GM19324 (cell line): ENCODE data around the gene KRTAP16-1.
"Not testable (repeated sequence)": the region's sequence is repeated elsewhere in the genome, so short reads cannot be mapped to it uniquely, and the experiment has no call there.

ENCODE experiments used
- ATAC-seq: cut with Tn5 transposase; IDR thresholded peaks from one replicate; pipeline ENCODE4 v1.9.1; 2021; ENCODE audit warnings: mild to moderate bottlenecking, moderate library complexity; ENCODE audit not compliant: unreplicated experiment, low FRiP score

KRTAP16-1 gene

GRCh38 chr17:41304091-41304490 is 5.0 kb downstream of the KRTAP16-1 start:
- no peak for ATAC-seq

DNA sequence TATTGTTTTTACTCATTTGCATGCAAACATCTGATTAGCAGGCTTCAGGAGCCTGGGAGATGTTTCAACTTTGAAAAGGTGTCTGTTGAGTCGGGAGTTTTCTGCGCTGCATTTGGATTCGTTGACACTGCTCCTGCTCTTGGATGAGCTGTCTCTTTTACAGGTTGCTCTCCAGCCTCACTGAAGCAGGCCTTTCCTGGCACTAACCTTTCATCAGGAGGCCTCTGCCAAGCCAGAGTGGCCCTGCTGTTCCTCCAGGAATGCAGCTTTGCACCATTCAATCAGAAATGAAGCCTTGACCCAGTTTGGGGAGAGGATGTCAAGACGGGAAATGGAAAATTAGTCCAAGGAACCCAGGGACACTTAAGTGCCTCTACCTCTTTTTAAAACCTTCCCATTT is 6.1 kb downstream of the KRTAP16-1 start:
- ATAC-seq = no peak

DNA sequence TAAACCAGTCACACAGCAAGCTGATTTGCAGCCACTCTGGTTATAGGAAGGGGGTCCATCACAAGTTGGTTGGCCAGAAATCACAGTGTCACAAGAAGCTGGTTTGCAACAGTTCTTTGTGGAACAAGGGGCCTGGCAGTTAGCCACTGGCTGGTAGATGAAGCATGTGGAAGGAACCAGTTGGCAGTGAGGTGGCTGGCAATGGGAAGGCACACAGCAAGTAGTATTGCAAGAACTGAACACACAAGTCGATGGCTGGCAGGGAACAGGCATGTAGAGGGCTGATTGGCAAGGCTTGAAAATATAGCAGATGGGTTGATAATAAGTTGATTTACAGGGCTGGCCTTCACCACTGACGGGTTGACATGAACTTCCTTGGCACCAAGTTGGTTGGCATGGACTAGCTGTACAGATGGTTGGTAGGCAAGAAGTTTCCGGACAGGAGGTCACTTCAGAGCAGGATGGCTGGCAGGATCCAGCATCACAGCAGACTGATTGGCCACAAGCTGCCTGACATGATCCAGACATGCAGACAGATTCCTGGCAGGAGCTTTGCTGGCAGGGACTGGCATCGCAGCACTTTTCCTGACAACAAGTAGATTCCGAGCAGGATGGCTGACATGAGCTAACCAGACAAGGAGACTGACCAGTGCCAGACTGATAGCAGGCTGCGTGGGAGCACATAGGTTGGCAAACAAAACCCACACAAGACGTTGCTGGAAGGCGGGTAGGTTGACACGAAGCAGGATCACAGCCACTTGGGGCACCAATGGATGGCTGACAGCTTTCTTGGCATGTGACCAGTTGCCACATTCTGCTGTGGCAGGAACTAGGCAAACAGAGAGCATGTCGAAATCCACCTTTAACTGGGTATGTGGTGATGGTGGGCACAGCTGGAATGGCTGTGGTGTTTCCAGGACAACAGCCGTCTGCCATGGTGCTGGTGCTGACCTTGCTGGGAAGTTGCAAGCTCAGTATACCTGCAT is 6.9 kb downstream of the KRTAP16-1 start, which contains the start of gene KRTAP29-1:
Gene KRTAP29-1 (minus strand): TSS at position 936 of the 986 bp plus-strand sequence. CDS start 0 bp downstream, at position 936.
- ATAC-seq = no peak

DNA sequence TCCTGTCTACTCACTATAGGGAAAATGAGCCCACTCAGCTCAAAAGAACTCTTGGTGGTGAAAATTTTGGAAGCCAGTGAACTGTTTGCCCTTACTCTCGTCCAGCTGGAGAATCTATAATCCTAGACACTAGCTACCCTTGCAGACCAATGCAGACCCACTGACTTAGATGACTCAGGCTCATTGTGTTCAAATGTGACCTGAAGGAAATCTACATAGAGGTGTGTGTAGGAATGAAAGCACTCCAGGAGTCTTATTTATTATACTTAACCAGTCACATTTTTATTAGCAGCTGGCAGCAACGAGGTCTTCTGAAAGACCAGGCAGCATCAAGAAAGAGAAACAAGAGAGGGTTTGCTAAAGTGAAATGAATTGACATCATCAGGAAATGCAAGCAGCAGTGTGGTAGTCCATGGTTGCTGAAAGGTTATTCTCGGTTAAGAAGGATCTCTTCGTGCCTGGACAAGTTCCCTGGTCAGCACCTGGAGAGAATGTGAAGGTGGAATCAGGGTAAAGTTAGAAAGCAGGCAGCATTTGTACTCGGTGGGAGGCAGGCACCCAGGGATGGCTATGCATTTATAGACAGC is 7.8 kb downstream of the KRTAP16-1 start:
- no peak for ATAC-seq

GRCh38 chr17:41298458-41299135 is 10.5 kb downstream of the KRTAP16-1 start:
- no peak for ATAC-seq

DNA sequence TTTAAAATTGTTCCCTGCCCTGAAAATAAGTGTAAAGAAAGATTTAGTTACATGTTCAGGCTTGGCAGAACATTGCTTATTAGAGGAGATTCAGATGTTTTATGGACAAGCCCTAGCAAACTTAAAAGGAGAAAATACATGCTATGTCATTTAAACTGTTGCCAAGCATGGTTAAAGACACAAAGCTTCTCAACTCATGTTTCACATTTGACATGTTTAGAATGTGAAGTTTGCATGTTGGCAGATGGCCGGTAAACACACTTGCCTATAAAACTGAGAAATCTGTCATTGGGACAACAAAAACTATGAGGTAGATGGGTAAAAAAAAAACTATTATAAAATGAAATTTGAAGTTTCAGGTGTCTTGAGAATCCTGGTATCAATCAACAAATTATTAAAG is 12.3 kb downstream of the KRTAP16-1 start:
- ATAC-seq = no peak

DNA sequence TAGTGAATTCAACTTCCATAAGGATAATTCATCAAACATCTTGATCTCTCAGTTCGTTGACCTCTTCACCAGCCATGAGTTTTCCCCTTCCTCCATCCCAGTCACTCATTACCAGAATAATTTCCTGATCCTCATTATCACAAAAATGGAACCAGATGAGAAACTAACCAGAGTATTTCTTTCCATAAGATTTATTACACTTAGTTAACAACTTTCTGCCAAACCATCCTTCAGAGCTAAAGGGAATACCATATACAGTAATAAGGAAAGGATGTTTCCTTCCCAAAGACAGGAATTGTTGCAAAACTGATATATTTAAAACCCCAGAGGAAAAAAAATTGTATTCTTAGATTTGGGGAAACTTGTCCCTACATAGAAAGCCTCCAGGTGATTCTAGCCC is 15.1 kb downstream of the KRTAP16-1 start:
- ATAC-seq = no peak

DNA sequence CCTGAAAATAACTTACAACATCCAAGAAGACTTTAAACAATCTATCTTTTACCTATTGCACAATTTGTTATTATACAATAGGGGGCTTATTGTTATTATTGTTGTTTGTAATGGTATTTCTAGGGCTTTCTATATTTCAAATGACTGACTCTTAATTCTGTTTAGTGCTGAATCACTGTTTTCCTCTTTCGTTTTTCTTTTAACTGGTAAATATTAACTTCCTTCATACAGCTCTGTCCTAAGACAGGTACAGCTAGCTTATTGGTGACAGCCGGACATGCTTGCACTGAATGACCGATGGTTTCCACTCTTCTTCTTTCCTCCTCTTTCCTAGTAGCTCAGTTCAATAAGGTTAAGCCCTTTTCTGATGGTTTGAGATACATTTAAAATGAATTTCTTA is 22.1 kb downstream of the KRTAP16-1 start:
- ATAC-seq = no peak

DNA sequence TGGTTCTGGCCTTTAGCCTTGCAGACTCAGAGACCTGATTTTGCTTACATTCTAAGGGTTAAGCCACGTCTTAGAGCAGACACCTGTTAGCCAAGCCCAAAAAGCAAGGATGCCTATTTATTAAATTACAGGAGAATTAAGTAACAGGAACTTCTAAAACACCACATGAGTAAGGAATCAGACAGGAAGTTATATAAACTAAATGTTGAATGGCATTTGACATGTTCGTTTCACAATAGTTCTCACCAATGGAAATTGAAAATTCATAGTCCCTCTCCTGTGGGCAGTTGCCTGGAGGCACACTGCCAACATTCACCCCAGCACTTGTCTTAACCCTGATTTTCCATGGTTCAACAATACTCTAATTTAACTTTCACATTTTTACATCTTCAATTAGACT is 24.6 kb downstream of the KRTAP16-1 start:
- no peak for ATAC-seq

GRCh38 chr17:41284043-41284442 is 25.1 kb downstream of the KRTAP16-1 start:
- no peak for ATAC-seq

- ATAC-seq = no peak
Observed at GRCh38 chr17:41278176-41278955, 30.7 kb downstream of the KRTAP16-1 start.

DNA sequence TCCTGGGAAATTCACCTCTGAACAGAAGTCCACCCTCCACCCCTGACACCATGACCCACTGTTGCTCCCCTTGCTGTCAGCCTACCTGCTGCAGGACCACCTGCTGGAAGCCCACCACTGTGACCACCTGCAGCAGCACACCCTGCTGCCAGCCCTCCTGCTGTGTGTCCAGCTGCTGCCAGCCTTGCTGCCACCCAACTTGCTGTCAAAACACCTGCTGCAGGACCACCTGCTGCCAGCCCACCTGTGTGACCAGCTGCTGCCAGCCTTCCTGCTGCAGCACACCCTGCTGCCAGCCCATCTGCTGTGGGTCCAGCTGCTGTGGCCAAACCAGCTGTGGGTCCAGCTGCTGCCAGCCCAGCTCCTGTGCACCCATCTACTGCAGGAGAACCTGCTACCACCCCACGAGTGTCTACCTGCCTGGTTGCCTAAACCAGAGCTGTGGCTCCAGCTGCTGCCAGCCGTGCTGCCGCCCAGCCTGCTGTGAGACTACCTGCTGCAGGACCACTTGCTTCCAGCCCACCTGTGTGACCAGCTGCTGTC is 33.4 kb downstream of the KRTAP16-1 start, which contains the start of gene KRTAP9-7:
Gene KRTAP9-7 (plus strand): TSS at position 51 of the 543 bp plus-strand sequence. CDS start 0 bp downstream, at position 51.
- ATAC-seq = not testable (repeated sequence)

DNA sequence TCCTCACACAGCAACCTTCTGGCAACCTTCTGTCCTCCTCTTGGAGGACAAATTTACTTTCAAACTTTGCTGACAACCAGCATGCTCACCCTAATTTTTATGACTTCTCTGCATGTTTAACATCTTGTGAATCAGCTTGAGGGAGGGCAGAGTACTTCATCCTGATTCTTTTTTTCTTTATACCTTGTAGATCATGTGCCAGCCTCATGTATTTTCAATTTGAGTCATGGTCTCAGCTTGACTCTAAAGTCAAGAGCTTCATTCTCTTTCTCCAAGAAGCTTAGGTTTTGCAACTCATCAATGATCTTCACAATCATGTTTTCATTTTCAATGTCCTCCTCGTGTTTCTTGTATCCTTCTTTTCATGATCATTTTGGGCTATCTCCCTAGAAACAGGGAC is 37.3 kb downstream of the KRTAP16-1 start:
- no peak for ATAC-seq

DNA sequence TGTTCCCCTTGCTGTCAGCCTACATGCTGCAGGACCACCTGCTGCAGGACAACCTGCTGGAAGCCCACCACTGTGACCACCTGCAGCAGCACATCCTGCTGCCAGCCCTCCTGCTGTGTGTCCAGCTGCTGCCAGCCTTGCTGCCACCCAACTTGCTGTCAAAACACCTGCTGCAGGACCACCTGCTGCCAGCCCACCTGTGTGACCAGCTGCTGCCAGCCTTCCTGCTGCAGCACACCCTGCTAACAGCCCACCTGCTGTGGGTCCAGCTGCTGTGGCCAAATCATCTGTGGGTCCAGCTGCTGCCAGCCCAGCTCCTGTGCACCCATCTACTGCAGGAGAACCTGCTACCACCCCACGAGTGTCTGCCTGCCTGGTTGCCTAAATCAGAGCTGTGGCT is 37.8 kb downstream of the KRTAP16-1 start:
- not testable (repeated sequence) for ATAC-seq

DNA sequence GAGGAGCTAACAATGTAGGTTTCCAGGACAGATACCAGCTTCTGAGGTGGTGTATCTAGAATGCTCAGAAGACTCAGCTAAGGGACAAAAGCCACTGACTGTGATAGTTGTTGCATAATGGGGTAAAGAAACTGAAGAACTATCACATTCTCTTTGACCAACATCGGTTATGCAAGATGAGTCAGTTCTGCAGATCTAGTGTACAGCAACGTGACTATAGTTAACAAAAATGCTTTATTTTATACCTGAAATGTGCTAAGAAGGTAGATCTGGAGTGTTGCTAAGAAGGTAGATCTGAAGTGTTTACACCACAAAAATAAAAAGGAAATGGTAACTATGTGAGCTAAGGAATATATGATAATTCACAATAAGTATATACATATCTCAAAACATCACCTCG is 41.4 kb downstream of the KRTAP16-1 start:
- ATAC-seq = no peak

GRCh38 chr17:41265078-41265477 is 44.0 kb downstream of the KRTAP16-1 start, which contains the start of gene KRTAP9-6:
Gene KRTAP9-6, plus strand, starts transcription at chr17:41265378. Its CDS starts 0 bp downstream, at chr17:41265378.
- ATAC-seq = no peak

DNA sequence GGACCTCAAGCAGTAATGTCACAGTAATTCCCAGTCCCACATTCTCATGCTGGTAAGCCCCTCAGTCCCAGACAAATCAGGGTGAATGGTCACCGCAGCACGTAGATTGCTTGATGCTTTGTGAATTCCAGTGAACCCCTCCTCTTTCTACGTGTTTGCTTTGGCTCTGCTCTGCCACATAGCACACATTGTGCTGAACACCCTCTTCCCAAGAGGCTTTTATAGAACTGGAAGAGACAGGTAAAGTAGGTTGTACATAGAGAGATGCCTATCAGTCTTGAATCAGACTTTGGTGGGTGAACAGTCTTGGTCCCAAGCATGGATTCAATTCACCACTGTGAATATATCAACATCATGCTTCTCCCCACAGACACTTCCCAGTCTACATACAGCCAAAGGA is 44.5 kb downstream of the KRTAP16-1 start:
- no peak for ATAC-seq

DNA sequence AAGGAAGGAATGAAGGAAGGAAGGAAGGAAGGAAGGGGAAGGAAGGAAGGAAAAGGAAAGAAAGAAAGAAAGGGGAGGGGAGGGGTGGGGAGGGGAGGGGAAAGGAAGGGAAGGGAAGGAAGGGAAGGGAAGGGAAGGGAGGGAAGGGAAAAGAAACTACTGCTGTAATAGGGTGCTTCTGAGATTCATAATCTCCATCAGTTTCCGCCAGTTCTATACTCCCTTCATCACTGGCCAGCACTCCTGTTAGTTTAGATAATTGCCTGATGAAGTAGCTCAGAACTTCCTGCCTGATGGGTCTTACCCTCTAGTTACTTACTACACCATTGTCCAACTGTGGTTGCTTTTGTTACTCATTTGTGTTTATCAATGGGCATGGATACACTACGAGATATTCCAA is 45.9 kb downstream of the KRTAP16-1 start:
- no peak for ATAC-seq

GRCh38 chr17:41258406-41258805 is 50.7 kb downstream of the KRTAP16-1 start:
- ATAC-seq = no peak
